SU-DHL-6 (cell line): ENCODE measurements around the gene RECK.

Source experiments
- H2AFZ ChIP-seq: fragments of 200-600 bp; sonication (generic); 2 replicates; pipeline ENCODE4 v1.6.1; 2014; ENCODE audit warnings: low read depth, mild to moderate bottlenecking, moderate library complexity, mixed read lengths, antibody characterized with exemption, low read length; ENCODE audit not compliant: severe bottlenecking
- H3F3A ChIP-seq: fragments of 200-600 bp; shearing (Covaris generic); 2 replicates; pipeline ENCODE4 v1.6.0; 2016; ENCODE audit warnings: antibody characterized with exemption, mild to moderate bottlenecking; ENCODE audit not compliant: insufficient read depth
- H3K27ac ChIP-seq: fragments of 200-600 bp; sonication (generic); 2 replicates; pipeline ENCODE4 v1.5.1; 2016; ENCODE audit warnings: low read depth, mild to moderate bottlenecking, low read length, moderate library complexity, mixed read lengths
- H3K27me3 ChIP-seq: fragments of 200-600 bp; sonication (generic), shearing (Covaris generic); 2 replicates; pipeline ENCODE4 v1.6.0; 2014; ENCODE audit warnings: mild to moderate bottlenecking, low read length
- H3K36me3 ChIP-seq: fragments of 200-600 bp; sonication (generic); 2 replicates; pipeline ENCODE4 v1.6.1; 2014; ENCODE audit warnings: mild to moderate bottlenecking, low read length, mixed read lengths
- H3K4me2 ChIP-seq: fragments of 300-600, 200-600 bp; shearing (Covaris generic), sonication (generic); 2 replicates; pipeline ENCODE4 v1.6.0; 2014; ENCODE audit warnings: low read length, low read depth, mild to moderate bottlenecking; ENCODE audit not compliant: poor library complexity, severe bottlenecking
- H3K4me3 ChIP-seq: fragments of 200-600 bp; sonication (generic); 2 replicates; pipeline ENCODE4 v1.5.1; 2014; ENCODE audit warnings: antibody characterized with exemption, low read length, mild to moderate bottlenecking, mixed read lengths; ENCODE audit not compliant: insufficient read depth, poor library complexity, severe bottlenecking
- H3K79me2 ChIP-seq: fragments of 200-600 bp; sonication (generic); 2 replicates; pipeline ENCODE4 v1.6.1; 2014; ENCODE audit warnings: mild to moderate bottlenecking, low read length, moderate library complexity; ENCODE audit not compliant: insufficient read depth
- H3K9ac ChIP-seq: fragments of 200-600 bp; sonication (generic); 2 replicates; pipeline ENCODE4 v1.7.0; 2014; ENCODE audit warnings: mild to moderate bottlenecking, low read length
- H3K9me2 ChIP-seq: fragments of 200-600 bp; sonication (generic); replicated peaks from 2 replicates; pipeline ENCODE4 v1.6.1; 2014; ENCODE audit warnings: low read length; ENCODE audit not compliant: insufficient read depth
- H3K9me3 ChIP-seq: fragments of 200-600 bp; sonication (generic); 2 replicates; pipeline ENCODE4 v1.6.1; 2014; ENCODE audit warnings: low read length, mixed read lengths; ENCODE audit not compliant: insufficient read depth
- H4K20me1 ChIP-seq: fragments of 200-600 bp; sonication (generic); 2 replicates; pipeline ENCODE4 v1.6.1; 2014; ENCODE audit warnings: low read depth, mild to moderate bottlenecking, antibody characterized with exemption, low read length, moderate library complexity, mixed read lengths
- EZH2phosphoT487 ChIP-seq: fragments of 200-600 bp; sonication (generic), shearing (Covaris generic); conservative IDR thresholded peaks from 2 replicates; pipeline ENCODE4 v1.6.1; 2018; ENCODE audit warnings: mild to moderate bottlenecking, antibody characterized with exemption, low read length, moderate library complexity, mixed read lengths
- TF ChIP-seq, protein P1 (sequence below): fragments of 200-600 bp; sonication (generic); IDR thresholded peaks from one replicate; pipeline ENCODE4 v1.5.1; 2017; ENCODE audit warnings: antibody characterized with exemption, mild to moderate bottlenecking, low read length, moderate library complexity; ENCODE audit not compliant: insufficient read depth, poor library complexity, severe bottlenecking

The RECK gene

DNA sequence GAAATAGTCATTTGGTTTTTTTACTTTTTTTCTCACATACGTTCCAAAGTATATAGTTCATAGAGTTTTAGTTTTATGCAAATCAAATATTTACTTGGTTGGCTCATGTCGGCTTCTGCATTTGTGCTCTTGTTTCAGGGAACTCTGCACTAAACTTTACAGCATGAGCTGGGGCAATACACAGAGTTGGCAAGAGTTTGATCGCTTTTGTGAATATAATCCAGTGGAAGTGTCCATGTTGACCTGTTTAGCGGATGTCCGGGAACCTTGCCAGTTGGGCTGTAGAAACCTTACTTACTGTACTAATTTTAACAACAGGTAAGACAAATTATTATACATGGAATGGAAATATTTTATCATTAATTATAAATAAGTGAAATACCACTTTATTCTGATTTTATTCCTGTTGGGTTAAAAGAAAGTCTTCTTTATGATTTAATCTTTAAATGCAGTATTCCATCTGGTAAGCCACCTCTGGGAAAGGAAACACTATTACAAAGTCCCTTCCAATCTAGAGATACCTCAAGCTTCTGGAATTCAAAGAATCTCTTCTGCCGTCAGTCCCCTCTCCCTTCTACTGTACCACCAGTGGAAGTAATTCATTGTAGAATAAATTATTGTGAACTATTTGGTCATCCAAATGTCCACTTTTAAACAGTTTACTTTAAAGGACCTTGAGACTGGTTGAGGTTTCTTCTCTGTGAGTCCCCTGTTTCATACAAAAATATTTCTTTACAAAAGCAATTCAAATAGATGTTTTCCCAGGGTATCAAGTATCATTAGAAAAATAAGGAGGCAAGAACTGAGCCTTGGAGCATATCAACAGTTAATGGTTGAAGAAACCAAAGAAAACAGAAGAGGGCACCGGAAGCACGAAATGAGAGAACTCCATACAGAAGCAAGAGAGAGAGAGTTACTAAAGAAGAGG is 54.6 kb downstream of the RECK start:
- H3K79me2 ChIP-seq: no peaks in the 10 kb centered on the region
- no peaks in the 10 kb centered on the region for H4K20me1 ChIP-seq
- H3K9me3 ChIP-seq: no peaks in the 10 kb centered on the region
- no peak overlapping the region for H3K9ac ChIP-seq
- H3K4me3 ChIP-seq: no peak overlapping the region
- H3K27me3 ChIP-seq: no peaks in the 10 kb centered on the region
- no peaks in the 10 kb centered on the region for H3K36me3 ChIP-seq
- H3K9me2 ChIP-seq: no peaks in the 10 kb centered on the region
- no peak overlapping the region for H3K4me2 ChIP-seq
- H3K27ac ChIP-seq: no peak overlapping the region
- H2AFZ ChIP-seq: no peak overlapping the region
- TF ChIP-seq, protein P1, sequence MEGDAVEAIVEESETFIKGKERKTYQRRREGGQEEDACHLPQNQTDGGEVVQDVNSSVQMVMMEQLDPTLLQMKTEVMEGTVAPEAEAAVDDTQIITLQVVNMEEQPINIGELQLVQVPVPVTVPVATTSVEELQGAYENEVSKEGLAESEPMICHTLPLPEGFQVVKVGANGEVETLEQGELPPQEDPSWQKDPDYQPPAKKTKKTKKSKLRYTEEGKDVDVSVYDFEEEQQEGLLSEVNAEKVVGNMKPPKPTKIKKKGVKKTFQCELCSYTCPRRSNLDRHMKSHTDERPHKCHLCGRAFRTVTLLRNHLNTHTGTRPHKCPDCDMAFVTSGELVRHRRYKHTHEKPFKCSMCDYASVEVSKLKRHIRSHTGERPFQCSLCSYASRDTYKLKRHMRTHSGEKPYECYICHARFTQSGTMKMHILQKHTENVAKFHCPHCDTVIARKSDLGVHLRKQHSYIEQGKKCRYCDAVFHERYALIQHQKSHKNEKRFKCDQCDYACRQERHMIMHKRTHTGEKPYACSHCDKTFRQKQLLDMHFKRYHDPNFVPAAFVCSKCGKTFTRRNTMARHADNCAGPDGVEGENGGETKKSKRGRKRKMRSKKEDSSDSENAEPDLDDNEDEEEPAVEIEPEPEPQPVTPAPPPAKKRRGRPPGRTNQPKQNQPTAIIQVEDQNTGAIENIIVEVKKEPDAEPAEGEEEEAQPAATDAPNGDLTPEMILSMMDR: no peak
- no peak for TF ChIP-seq EZH2phosphoT487
- H3F3A ChIP-seq: no peaks in the 10 kb centered on the region

DNA sequence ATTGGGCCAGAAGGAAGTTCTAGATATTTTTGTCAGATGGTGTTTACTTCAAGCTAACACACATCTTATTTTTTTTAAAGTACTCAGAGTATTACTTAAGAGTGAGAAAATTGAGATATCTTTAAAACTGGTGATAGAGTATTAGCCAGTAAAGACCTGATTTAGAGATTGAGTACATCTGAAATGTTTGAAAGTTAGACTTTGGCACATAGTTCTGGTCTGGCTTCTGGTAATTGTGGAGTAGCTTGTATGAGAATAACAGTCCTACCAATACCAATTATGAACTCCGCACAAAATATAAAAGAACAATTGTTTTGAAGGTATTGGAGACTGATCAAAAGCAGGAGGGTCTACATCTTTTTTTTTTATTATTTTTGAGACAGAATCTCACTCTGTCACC is 55.3 kb downstream of the RECK start:
- Histone ChIP-seq H3K9me3 (no peaks in the 10 kb centered on the region), H3K79me2 (no peaks in the 10 kb centered on the region), H2AFZ (no peak overlapping the region), H3K9ac (no peak overlapping the region), H3K27me3 (no peaks in the 10 kb centered on the region), H3F3A (no peaks in the 10 kb centered on the region), H3K9me2 (no peaks in the 10 kb centered on the region), H3K27ac (no peak overlapping the region), H4K20me1 (no peaks in the 10 kb centered on the region), H3K4me2 (no peak overlapping the region), H3K36me3 (no peaks in the 10 kb centered on the region), H3K4me3 (no peak overlapping the region)
- no peak for TF ChIP-seq EZH2phosphoT487
- TF ChIP-seq, protein P1: no peak

- H3K4me2 ChIP-seq: no peak overlapping the region
- H3K9me2 ChIP-seq: no peaks in the 10 kb centered on the region
- no peak overlapping the region for H3K27ac ChIP-seq
Measured at GRCh38 chr9:36092509-36093215, 55.9 kb downstream of the RECK start.

More at GRCh38 chr9:36092509-36093215, 55.9 kb downstream of the RECK start:
- no peak overlapping the region for H3K4me3 ChIP-seq
- H3K79me2 ChIP-seq: no peaks in the 10 kb centered on the region
- H3K27me3 ChIP-seq: no peaks in the 10 kb centered on the region
- H3K9ac ChIP-seq: no peak overlapping the region
- no peaks in the 10 kb centered on the region for H4K20me1 ChIP-seq
- H2AFZ ChIP-seq: no peak overlapping the region
- H3F3A ChIP-seq: no peaks in the 10 kb centered on the region
- TF ChIP-seq EZH2phosphoT487: no peak
- TF ChIP-seq, protein P1: no peak
- H3K9me3 ChIP-seq: no peaks in the 10 kb centered on the region
- H3K36me3 ChIP-seq: no peaks in the 10 kb centered on the region
